Measurements from ENCODE around the gene RIMS4. TPM values are rescaled to one million over a fixed set of nuclear protein-coding genes. Genes with fewer than 3 reads are reported as not detected.
"Not testable (repeated sequence)": the region's sequence is repeated elsewhere in the genome, so short reads cannot be mapped to it uniquely, and the experiment has no call there.

RIMS4 gene
- polyA plus RNA-seq, 3 donors: 0.03 to 1.8 (median 0.19) TPM

GRCh38 chr20:44834693-44835092 lies 24.3 kb upstream of the RIMS4 start:
- 62 to 69% (median 64%) methylated on average over 2 of the region's 2 CpGs for WGBS, 3 donors
- H3K27ac ChIP-seq (ENCODE audit: low read depth, low read length): no peak overlapping the region

- H3K27ac ChIP-seq (ENCODE audit: low read depth, low read length): no peak overlapping the region
- 83 to 96% (median 86%) methylated on average over 1 of the region's 1 CpG for WGBS, 3 donors
These were observed 23.1 kb upstream of the RIMS4 start for GRCh38 chr20:44833437-44833836.

DNA sequence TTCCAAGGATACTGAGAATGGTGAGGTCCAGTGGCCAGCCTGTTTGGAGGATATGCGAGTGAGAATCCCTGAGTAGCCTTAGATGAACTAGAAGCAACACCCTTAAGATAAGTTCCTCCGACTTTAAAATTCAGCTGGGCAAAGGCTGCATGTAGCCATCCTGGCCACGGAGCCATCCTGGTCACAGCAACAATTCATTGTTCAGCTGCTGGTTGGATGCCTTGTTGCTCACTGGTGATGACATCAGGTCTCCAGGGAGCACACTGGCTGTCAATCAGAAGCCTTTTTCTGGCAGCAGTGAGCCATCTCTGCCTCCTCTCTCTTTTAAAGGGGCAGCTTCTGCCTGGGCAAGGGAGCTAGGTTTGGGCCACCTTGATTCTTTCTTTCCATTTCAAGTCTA lies 22.4 kb upstream of the RIMS4 start:
- no peak overlapping the region for H3K27ac ChIP-seq (ENCODE audit: low read depth, low read length)
- 58 to 64% (median 60%) methylated on average over 3 of the region's 3 CpGs for WGBS, 3 donors

GRCh38 chr20:44830995-44831394 lies 20.6 kb upstream of the RIMS4 start:
- 82 to 91% (median 89%) methylated on average over 1 of the region's 1 CpG for WGBS, 3 donors
- H3K27ac ChIP-seq (ENCODE audit: low read depth, low read length): no peak overlapping the region

GRCh38 chr20:44830523-44830922 lies 20.2 kb upstream of the RIMS4 start:
- no peak overlapping the region for H3K27ac ChIP-seq (ENCODE audit: low read depth, low read length)

- 86 to 93% (median 90%) methylated on average over 5 of the region's 5 CpGs for WGBS, 3 donors
- no peak overlapping the region for H3K27ac ChIP-seq (ENCODE audit: low read depth, low read length)
These were observed 19.3 kb upstream of the RIMS4 start for GRCh38 chr20:44829688-44830087.

GRCh38 chr20:44828640-44829039 lies 18.3 kb upstream of the RIMS4 start:
- 49 to 64% (median 62%) methylated on average over 2 of the region's 2 CpGs for WGBS, 3 donors
- no peak overlapping the region for H3K27ac ChIP-seq (ENCODE audit: low read depth, low read length)

- H3K27ac ChIP-seq (ENCODE audit: low read depth, low read length): no peak overlapping the region
- 13 to 26% (median 18%) methylated on average over 1 of the region's 1 CpG for WGBS, 3 donors
These were observed 17.1 kb upstream of the RIMS4 start for GRCh38 chr20:44827401-44827800.

DNA sequence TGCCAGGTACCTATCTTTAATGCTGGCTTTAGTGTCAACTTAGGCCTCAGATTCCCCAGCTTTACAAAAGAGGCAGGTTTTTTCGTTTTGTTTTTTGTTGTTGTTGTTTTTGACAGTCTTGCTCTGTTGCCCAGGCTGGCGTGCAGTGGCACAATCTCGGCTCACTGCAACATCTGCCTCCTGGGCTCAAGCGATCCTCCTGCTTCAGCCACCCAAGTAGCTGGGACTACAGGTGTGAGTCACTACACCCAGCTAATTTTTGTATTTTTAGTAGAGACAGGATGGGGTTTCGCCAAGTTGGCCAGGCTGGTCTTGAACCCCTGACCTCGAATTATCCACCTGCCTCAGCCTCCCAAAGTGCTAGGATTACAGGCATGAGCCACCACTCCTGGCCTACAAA lies 11.2 kb upstream of the RIMS4 start:
- 84 to 88% (median 87%) methylated on average over 6 of the region's 6 CpGs for WGBS, 3 donors
- H3K27ac ChIP-seq (ENCODE audit: low read depth, low read length): not testable (repeated sequence)

DNA sequence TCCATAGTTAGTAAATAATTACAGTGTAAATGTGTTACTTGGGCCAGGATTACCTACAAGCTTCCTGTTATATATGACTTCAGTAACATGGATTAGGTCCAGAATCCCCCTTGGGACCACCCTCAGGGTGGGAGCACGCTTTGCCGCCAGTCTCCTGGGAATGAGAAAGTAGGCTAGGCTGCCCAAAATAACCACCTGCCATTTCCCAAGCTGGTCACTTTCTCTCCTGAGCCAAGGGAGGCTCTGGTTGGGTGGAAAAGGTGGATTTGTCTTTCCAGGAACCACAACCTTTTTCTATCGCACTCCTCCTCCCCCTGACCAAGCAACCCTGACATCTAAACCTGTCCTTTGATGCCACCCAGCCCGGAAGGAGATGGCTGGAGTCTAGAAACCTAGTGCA lies 9.6 kb upstream of the RIMS4 start:
- WGBS, 3 donors: 54 to 75% (median 70%) methylated on average over 4 of the region's 4 CpGs
- H3K27ac ChIP-seq (ENCODE audit: low read depth, low read length): no peak overlapping the region

GRCh38 chr20:44817143-44817910 lies 7.0 kb upstream of the RIMS4 start:
- 72 to 79% (median 79%) methylated on average over 6 of the region's 6 CpGs for WGBS, 3 donors
- no peak overlapping the region for H3K27ac ChIP-seq (ENCODE audit: low read depth, low read length)

DNA sequence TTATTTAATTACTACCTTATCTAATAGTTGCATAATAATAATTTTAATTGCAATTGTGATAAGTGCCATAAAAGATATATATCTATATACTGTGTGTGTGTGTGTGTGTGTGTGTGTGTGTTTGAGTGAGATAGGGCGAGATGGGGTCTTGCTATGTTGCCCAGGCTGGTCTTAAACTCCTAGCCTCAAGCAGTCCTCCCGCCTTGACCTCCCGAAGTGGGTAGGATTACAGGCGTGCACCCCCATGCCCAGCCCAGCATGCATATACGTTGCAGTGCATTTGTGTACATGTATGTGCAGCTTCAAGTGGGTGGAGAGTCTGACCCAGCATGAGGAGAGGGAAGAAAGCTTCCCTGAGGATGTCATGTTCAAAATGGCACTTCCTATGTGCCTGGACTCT lies 4.6 kb upstream of the RIMS4 start:
- no peak overlapping the region for H3K27ac ChIP-seq (ENCODE audit: low read depth, low read length)
- 84 to 89% (median 87%) methylated on average over 5 of the region's 5 CpGs for WGBS, 3 donors

GRCh38 chr20:44811150-44811685 lies 872 bp upstream of the RIMS4 start:
- no peak overlapping the region for H3K27ac ChIP-seq (ENCODE audit: low read depth, low read length)
- 78 to 86% (median 85%) methylated on average over 15 of the region's 15 CpGs for WGBS, 3 donors

- WGBS, 3 donors: 0 to 1% (median 0%) methylated on average over 14 to 48 of the region's 49 CpGs
- no peak overlapping the region for H3K27ac ChIP-seq (ENCODE audit: low read depth, low read length)
These were observed 320 bp downstream of the RIMS4 start for GRCh38 chr20:44810061-44810390.

DNA sequence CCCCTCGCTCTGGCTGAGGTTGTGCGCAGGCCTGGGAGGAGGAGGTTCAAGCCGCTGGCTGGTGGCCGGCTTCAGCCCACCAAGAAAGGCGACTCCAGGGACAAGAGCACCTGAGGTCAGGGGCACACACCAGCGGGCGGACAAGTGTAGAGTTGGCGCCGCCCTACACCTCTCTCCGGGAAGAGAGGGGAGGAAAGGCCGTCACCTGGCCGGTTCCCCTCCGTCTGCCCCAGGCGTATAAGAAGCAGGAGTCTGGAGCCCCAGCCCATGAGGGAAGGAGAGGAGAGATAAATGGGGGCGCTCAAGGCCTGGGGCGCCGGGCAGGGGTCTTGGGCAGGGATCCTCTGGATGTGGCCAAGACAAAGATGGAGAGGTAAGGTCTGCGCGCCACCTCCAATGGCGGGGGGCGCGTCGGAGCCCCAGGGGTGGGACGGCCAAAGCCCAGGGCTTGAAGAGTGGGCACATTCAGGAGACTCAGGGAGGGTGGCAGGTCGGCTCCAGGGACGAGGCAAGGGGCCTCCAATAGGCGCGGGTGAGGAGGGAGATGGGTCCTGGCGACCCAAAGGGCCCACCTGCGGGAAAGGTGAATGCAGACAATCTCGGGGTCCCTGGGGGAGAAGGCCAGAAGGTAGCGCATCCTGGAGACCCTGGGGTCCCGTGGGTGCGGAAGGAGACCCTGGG lies 826 bp downstream of the RIMS4 start:
- no peak overlapping the region for H3K27ac ChIP-seq (ENCODE audit: low read depth, low read length)
- 7 to 14% (median 13%) methylated on average over 34 of the region's 34 CpGs for WGBS, 3 donors

DNA sequence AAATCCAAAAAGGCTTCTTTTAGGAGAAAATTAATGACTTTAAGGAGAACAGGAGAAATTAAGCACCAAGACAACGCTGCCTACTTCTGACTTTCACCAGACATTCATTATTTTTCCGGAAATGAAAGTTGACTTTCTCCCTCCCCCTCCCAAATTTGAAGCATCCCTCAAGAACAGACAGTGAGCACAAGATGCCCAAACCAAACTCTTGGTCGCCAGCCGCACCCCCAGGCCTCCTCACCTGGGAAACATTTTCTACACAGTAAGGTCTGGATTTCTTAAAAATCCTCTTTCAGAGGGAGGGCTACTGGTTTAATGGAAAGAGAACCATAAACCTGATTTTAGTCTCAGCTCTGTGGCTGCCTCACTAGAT lies 2.7 kb downstream of the RIMS4 start:
- no peak overlapping the region for H3K27ac ChIP-seq (ENCODE audit: low read depth, low read length)
- 80 to 89% (median 81%) methylated on average over 4 of the region's 4 CpGs for WGBS, 3 donors

- WGBS, 3 donors: 53 to 70% (median 65%) methylated on average over 7 of the region's 7 CpGs
- H3K27ac ChIP-seq (ENCODE audit: low read depth, low read length): no peak overlapping the region
These were observed 3.2 kb downstream of the RIMS4 start for GRCh38 chr20:44807051-44807683.

GRCh38 chr20:44805979-44806620 lies 4.2 kb downstream of the RIMS4 start:
- H3K27ac ChIP-seq (ENCODE audit: low read depth, low read length): no peak overlapping the region
- 17 to 20% (median 17%) methylated on average over 9 of the region's 9 CpGs for WGBS, 3 donors

DNA sequence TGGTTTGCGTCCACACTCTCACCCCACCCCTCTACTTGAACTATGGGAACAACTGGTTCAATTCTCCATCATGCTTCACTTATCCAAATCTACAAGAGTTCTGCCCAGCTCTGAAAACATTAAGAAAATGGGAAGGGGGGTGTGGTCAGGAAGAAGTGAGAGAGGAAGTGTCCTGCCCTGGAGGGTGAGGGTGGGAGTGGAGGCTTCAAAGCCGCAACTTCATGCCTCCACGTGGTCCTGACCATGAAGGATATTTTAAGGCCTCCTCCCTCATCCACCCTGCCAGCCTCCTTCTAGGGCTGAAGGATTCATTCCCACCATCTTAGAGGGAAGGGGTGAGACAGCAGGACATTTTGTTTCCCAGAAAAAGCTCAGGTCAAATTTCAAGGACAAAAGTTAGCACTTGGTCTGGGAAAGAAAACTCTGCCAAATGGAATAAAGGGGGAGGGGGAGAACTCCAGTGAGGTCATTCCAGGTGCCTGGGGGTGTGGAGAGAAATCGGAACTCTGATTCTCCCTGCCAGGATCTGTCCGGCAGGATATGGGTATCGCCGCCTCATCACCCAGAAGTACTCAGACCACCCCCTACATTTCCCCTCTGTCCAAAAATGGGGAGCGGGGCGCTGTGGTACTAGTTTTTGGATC lies 4.9 kb downstream of the RIMS4 start:
- WGBS, 3 donors: 48 to 55% (median 48%) methylated on average over 9 of the region's 9 CpGs
- H3K27ac ChIP-seq (ENCODE audit: low read depth, low read length): no peak overlapping the region

Data from adipose tissue (tissue), 3 donors.